ENCODE results near the gene LHX3. TPM values are rescaled to one million over a fixed set of nuclear protein-coding genes. Genes with fewer than 3 reads are reported as not detected.

LHX3 gene
- total and polyA plus RNA-seq, 2 donors (not counting 1 experiment from before 2014, with no cell fraction given): 0.07 to 0.30 TPM

- no peak overlapping the region for H3K27ac Mint-ChIP-seq
- intact Hi-C loops (cut with micrococcal nuclease): no loop called here
- H3K4me2 ChIP-seq (replicated peaks; ENCODE audit: low read depth, low read length, poor library complexity, severe bottlenecking): no peak overlapping the region
Observed at GRCh38 chr9:136206602-136207275, 1.8 kb upstream of the LHX3 start.

More at GRCh38 chr9:136206602-136207275, 1.8 kb upstream of the LHX3 start:
- ChIA-PET POLR2A (interaction anchor here (0.8 kb wide), 1 partner anchor 60 kb away, joined by 4 read pairs; no protein-coding TSS in a partner anchor), CTCF (interaction anchor here (0.9 to 1.6 kb wide), 4 partner anchors 9 to 76 kb away, joined by 3 to 5 read pairs (median 5); no protein-coding TSS in a partner anchor)
- no peak overlapping the region for H3K4me3 Mint-ChIP-seq
- Histone ChIP-seq H4K20me1 (ENCODE audit: control insufficient read depth, insufficient read depth, low read length, poor library complexity, severe bottlenecking) (peaks cover 84% of the 10 kb centered on the region), H3K4me3 (ENCODE audit: control extremely low read depth in 1 of 5, extremely low read depth in 1 of 5, insufficient read depth in 1 of 5, low read depth in 2 of 5, low read length in 4 of 5) (no peak overlapping the region), H3K79me2 (ENCODE audit: control insufficient read depth, insufficient read depth, low read length) (no peaks in the 10 kb centered on the region), H3K27ac (ENCODE audit: low read length in 2 of 2) (no peak overlapping the region), H3K27me3 (replicated peaks in 1 of 4; ENCODE audit: control extremely low read depth in 1 of 4, control insufficient read depth in 3 of 4, insufficient read depth in 4 of 4, low read length in 3 of 4) (peaks cover 0 to 31% (median 18%) of the 10 kb centered on the region in 4 experiments), H2AFZ (ENCODE audit: insufficient read depth, low read depth, low read length, poor library complexity, severe bottlenecking) (no peak overlapping the region), H3K4me1 (ENCODE audit: control insufficient read depth in 2 of 2, insufficient read depth in 2 of 2, low read length in 2 of 2) (peaks cover 10 to 15% of the 10 kb centered on the region in 2 donors), H3K9me3 (ENCODE audit: control extremely low read depth in 1 of 3, control insufficient read depth in 2 of 3, insufficient read depth in 1 of 3, low read length in 2 of 3) (peaks cover 0 to 26% (median 0%) of the 10 kb centered on the region in 3 donors), H3K36me3 (replicated peaks in 1 of 2; ENCODE audit: control extremely low read depth in 1 of 2, control insufficient read depth in 1 of 2, extremely low read depth in 1 of 2, insufficient read depth in 2 of 2, low read length in 1 of 2) (peaks cover 0 to 41% of the 10 kb centered on the region in 2 experiments), H3K9ac (ENCODE audit: low read length) (no peak overlapping the region)
- ATAC-seq (ENCODE audit: low read depth) (no peak), DNase-seq (no peak)
- no peaks in the 10 kb centered on the region for H3K9me3 Mint-ChIP-seq (ENCODE audit: insufficient read depth)
- peaks cover 9% of the 10 kb centered on the region for H3K27me3 Mint-ChIP-seq
- no peak for TF ChIP-seq EZH2 (IDR thresholded peaks at IDR 0.05; ENCODE audit: borderline replicate concordance, insufficient read depth, low read depth, low read length, poor library complexity, severe bottlenecking)
- TF ChIP-seq CTCF (IDR thresholded peaks at IDR 0.05): no peak
- WGBS (ENCODE audit: insufficient coverage): 87% methylated on average over 15 of the region's 16 CpGs
- H3K4me1 Mint-ChIP-seq: peaks cover 18% of the 10 kb centered on the region

All from B cell (primary cell).